Measurements from ENCODE around the gene REPIN1. TPM values are rescaled to one million over a fixed set of nuclear protein-coding genes. Genes with fewer than 3 reads are reported as not detected.

Gene REPIN1
- total RNA-seq, 1 donor from 2014 or later, result 144 TPM

- Histone ChIP-seq H3K4me3 (ENCODE audit: low read depth, low read length) (no peak overlapping the region), H3K27me3 (ENCODE audit: control insufficient read depth, insufficient read depth, low read length) (no peaks in the 10 kb centered on the region), H3K36me3 (ENCODE audit: control insufficient read depth, insufficient read depth, low read length) (no peaks in the 10 kb centered on the region)
- no peak for TF ChIP-seq CTCF (IDR thresholded peaks at IDR 0.05; ENCODE audit: insufficient read depth, low read length, poor library complexity, severe bottlenecking)
- DNase-seq (ENCODE audit: low read depth), result no peak
Measured at GRCh38 chr7:150417239-150417638, 48.6 kb downstream of the REPIN1 start.

GRCh38 chr7:150417863-150418262 lies 49.2 kb downstream of the REPIN1 start:
- H3K27me3 ChIP-seq (ENCODE audit: control insufficient read depth, insufficient read depth, low read length), result no peaks in the 10 kb centered on the region
- TF ChIP-seq CTCF (IDR thresholded peaks at IDR 0.05; ENCODE audit: insufficient read depth, low read length, poor library complexity, severe bottlenecking), result no peak
- H3K36me3 ChIP-seq (ENCODE audit: control insufficient read depth, insufficient read depth, low read length), result no peaks in the 10 kb centered on the region
- H3K4me3 ChIP-seq (ENCODE audit: low read depth, low read length), result no peak overlapping the region
- no peak for DNase-seq (ENCODE audit: low read depth)

- no peak for TF ChIP-seq CTCF (IDR thresholded peaks at IDR 0.05; ENCODE audit: insufficient read depth, low read length, poor library complexity, severe bottlenecking)
- no peak overlapping the region for H3K4me3 ChIP-seq (ENCODE audit: low read depth, low read length)
- H3K36me3 ChIP-seq (ENCODE audit: control insufficient read depth, insufficient read depth, low read length), result no peaks in the 10 kb centered on the region
- no peak for DNase-seq (ENCODE audit: low read depth)
- no peaks in the 10 kb centered on the region for H3K27me3 ChIP-seq (ENCODE audit: control insufficient read depth, insufficient read depth, low read length)
Measured at GRCh38 chr7:150420242-150420641, 51.6 kb downstream of the REPIN1 start.

- no peak for DNase-seq (ENCODE audit: low read depth)
- no peaks in the 10 kb centered on the region for H3K27me3 ChIP-seq (ENCODE audit: control insufficient read depth, insufficient read depth, low read length)
- H3K4me3 ChIP-seq (ENCODE audit: low read depth, low read length), result no peak overlapping the region
- peak; percentile 94 for TF ChIP-seq CTCF (IDR thresholded peaks at IDR 0.05; ENCODE audit: insufficient read depth, low read length, poor library complexity, severe bottlenecking)
- H3K36me3 ChIP-seq (ENCODE audit: control insufficient read depth, insufficient read depth, low read length), result no peaks in the 10 kb centered on the region
Measured at GRCh38 chr7:150420987-150421674, 52.5 kb downstream of the REPIN1 start.

- Histone ChIP-seq H3K4me3 (ENCODE audit: low read depth, low read length) (no peak overlapping the region), H3K27me3 (ENCODE audit: control insufficient read depth, insufficient read depth, low read length) (no peaks in the 10 kb centered on the region), H3K36me3 (ENCODE audit: control insufficient read depth, insufficient read depth, low read length) (no peaks in the 10 kb centered on the region)
- no peak for DNase-seq (ENCODE audit: low read depth)
- TF ChIP-seq CTCF (IDR thresholded peaks at IDR 0.05; ENCODE audit: insufficient read depth, low read length, poor library complexity, severe bottlenecking), result no peak
Measured at GRCh38 chr7:150421831-150422230, 53.2 kb downstream of the REPIN1 start.

Other genes with a start within 250 kb of the REPIN1 start
- gene LRRC61, start 45.5 kb upstream of the REPIN1 start, total RNA-seq, result 63.4 and 70.8 TPM in 2 replicates
- gene ACTR3C, start 45.3 kb upstream of the REPIN1 start, total RNA-seq, result 3.3 and 4.0 TPM in 2 replicates
- gene RARRES2, start 27.2 kb upstream of the REPIN1 start, total RNA-seq, result 0.38 and 2.3 TPM in 2 replicates
- 8.0 and 10.1 TPM in 2 replicates for gene ZNF775, start 10.5 kb downstream of the REPIN1 start, total RNA-seq
- gene GIMAP8, start 81.8 kb downstream of the REPIN1 start, total RNA-seq, result not detected in 2 replicates
- gene GIMAP7, start 146.1 kb downstream of the REPIN1 start, total RNA-seq, result not detected in 2 replicates
- gene GIMAP4, start 198.6 kb downstream of the REPIN1 start, total RNA-seq, result 0.13 TPM in 1 of 2 replicates, not detected in the other